ENCODE results near the gene NRROS.

The NRROS gene

GRCh38 chr3:196706731-196707130 is 67.2 kb downstream of the NRROS start:
- Mint-ChIP-seq H3K4me3 (no peak overlapping the region), H3K36me3 (peaks cover 8% of the 10 kb centered on the region), H3K9me3 (no peaks in the 10 kb centered on the region), H3K4me1 (peaks cover 16% of the 10 kb centered on the region), H3K27me3 (no peaks in the 10 kb centered on the region), H3K27ac (no peak overlapping the region)
- no peak for ATAC-seq

GRCh38 chr3:196707566-196707965 is 68.1 kb downstream of the NRROS start:
- Mint-ChIP-seq H3K36me3 (peaks cover 8% of the 10 kb centered on the region), H3K4me1 (peaks cover 18% of the 10 kb centered on the region), H3K4me3 (no peak overlapping the region), H3K27ac (no peak overlapping the region), H3K27me3 (no peaks in the 10 kb centered on the region), H3K9me3 (no peaks in the 10 kb centered on the region)
- ATAC-seq = no peak

GRCh38 chr3:196708467-196708866 is 69.0 kb downstream of the NRROS start:
- Mint-ChIP-seq H3K4me1 (peaks cover 18% of the 10 kb centered on the region), H3K27me3 (no peaks in the 10 kb centered on the region), H3K27ac (no peak overlapping the region), H3K4me3 (no peak overlapping the region), H3K9me3 (no peaks in the 10 kb centered on the region), H3K36me3 (peaks cover 8% of the 10 kb centered on the region)
- no peak for ATAC-seq
